HepG2 (cell line): Measurements from ENCODE around the gene GCLM. TPM values are rescaled to one million over a fixed set of nuclear protein-coding genes. Genes with fewer than 3 reads are reported as not detected.

Experiments
- ATAC-seq: fragments of 200-7000 bp; cut with Tn5 transposase; 3 replicates; pipeline ENCODE4 v1.9.1; 2020; ENCODE audit warnings: mild to moderate bottlenecking, moderate library complexity
- BruUV-seq: library from RNA; stranded (reverse); fragments of 400-500 nt; replicated peaks from 2 replicates; lab custom pipeline; 2021; lab: Mats Ljungman, UMichigan
- CTCF ChIA-PET: fragments of 300-600 bp; formaldehyde crosslinking; extraction: SDS; loops from one replicate; lab custom pipeline; 2021; ENCODE audit warnings: low total read pairs, inconsistent platforms, low intra/inter-chr PET ratio; lab: Yijun Ruan, JAX
- POLR2A ChIA-PET: fragments of 350-600 bp; sonication (Branson Sonifier 250); formaldehyde crosslinking; loops from one replicate; lab custom pipeline; 2020; ENCODE audit warnings: antibody characterized with exemption, inconsistent platforms; lab: Yijun Ruan, JAX
- DNase-seq: peaks from one replicate; pipeline ENCODE4 v3.0.0-alpha.2; 2015; ENCODE audit warnings: low spot score
- FAIRE-seq: peaks from 3 replicates; lab custom pipeline; 2011; peaks lifted over from hg19 to GRCh38; lab: Jason Lieb, UNC
- H2AFZ ChIP-seq: one replicate; pipeline ENCODE4 v1.6.1; 2011; ENCODE audit warnings: low read length, inconsistent platforms
- H3K27ac ChIP-seq: fragments of 300-600 bp; 3 replicates; pipeline ENCODE4 v1.8.0; 2011; ENCODE audit warnings: mixed run types, mild to moderate bottlenecking, mixed read lengths, low read length, inconsistent platforms; ENCODE audit not compliant: insufficient read depth; ENCODE audit errors: extremely low read length
- H3K27me3 ChIP-seq, 2 experiments: fragments of 200-600 bp in 1 of 2; 2 replicates in 1 of 2; 3 replicates in 1 of 2; pipeline versions ENCODE4 v1.6.0 to v1.8.0; 2011; ENCODE audit warnings: low read length in 2 of 2, mild to moderate bottlenecking in 2 of 2, moderate library complexity in 2 of 2, inconsistent platforms in 1 of 2; ENCODE audit not compliant: insufficient read depth in 2 of 2, control insufficient read depth in 1 of 2
- H3K36me3 ChIP-seq, 2 experiments: fragments of 200-600 bp in 1 of 2; replicated peaks in 1 of 2; 2 replicates in 1 of 2; 3 replicates in 1 of 2; pipeline versions ENCODE4 v1.5.1 to v1.8.0; 2011; ENCODE audit warnings: low read length in 2 of 2, inconsistent platforms in 1 of 2; ENCODE audit not compliant: insufficient read depth in 2 of 2, control insufficient read depth in 1 of 2
- H3K4me1 ChIP-seq: 2 replicates; pipeline ENCODE4 v1.5.1; 2012; ENCODE audit warnings: low read length, inconsistent platforms; ENCODE audit not compliant: insufficient read depth
- H3K4me2 ChIP-seq: 2 replicates; pipeline ENCODE4 v1.6.0; 2011; ENCODE audit warnings: low read depth, low read length, inconsistent platforms
- H3K4me3 ChIP-seq, 3 experiments: fragments of 200-600 bp in 1 of 3; sonication (generic), shearing (Covaris generic) in 1 of 3; replicated peaks in 1 of 3; 2 replicates each; pipeline ENCODE4 v1.5.1; 2011 to 2016; ENCODE audit warnings: low read length in 3 of 3, inconsistent platforms in 2 of 3, low read depth in 2 of 3, mild to moderate bottlenecking in 2 of 3, control low read depth in 1 of 3, mixed read lengths in 1 of 3; ENCODE audit not compliant: insufficient read depth in 1 of 3
- H3K79me2 ChIP-seq: one replicate; pipeline ENCODE4 v1.6.1; 2011; ENCODE audit warnings: low read length, inconsistent platforms; ENCODE audit not compliant: insufficient read depth
- H3K9ac ChIP-seq: 2 replicates; pipeline ENCODE4 v1.6.0; 2011; ENCODE audit warnings: mild to moderate bottlenecking, low read depth, low read length, inconsistent platforms; ENCODE audit not compliant: insufficient read depth
- H3K9me3 ChIP-seq: 2 replicates; pipeline ENCODE4 v1.5.1; 2012; ENCODE audit warnings: mild to moderate bottlenecking, low read length
- H4K20me1 ChIP-seq: 2 replicates; pipeline ENCODE4 v1.6.0; 2011; ENCODE audit warnings: inconsistent platforms, mild to moderate bottlenecking, low read length, moderate library complexity; ENCODE audit not compliant: insufficient read depth
- GPN1 ChIP-seq: sonication (generic); formaldehyde crosslinking; IDR thresholded peaks from 2 replicates; pipeline ENCODE4 v1.5.1; 2020; ENCODE audit warnings: missing genetic modification reagents, borderline replicate concordance
- JARID2 ChIP-seq: sonication (generic); formaldehyde crosslinking; IDR thresholded peaks from 2 replicates; pipeline ENCODE4 v1.8.1; 2023; ENCODE audit warnings: missing genetic modification reagents, inconsistent platforms; ENCODE audit not compliant: insufficient replicate concordance
- KAT8 ChIP-seq: IDR thresholded peaks from 2 replicates; pipeline ENCODE4 v1.6.1; 2016; ENCODE audit warnings: missing genetic modification reagents, missing compliant biosample characterization
- RAD21 ChIP-seq: fragments of 450-650 bp; formaldehyde crosslinking; IDR thresholded peaks from 2 replicates; pipeline ENCODE4 v1.5.0; 2020; ENCODE audit warnings: mild to moderate bottlenecking
- RARG ChIP-seq: sonication (generic); formaldehyde crosslinking; IDR thresholded peaks from 2 replicates; pipeline ENCODE4 v1.4.0; 2020; ENCODE audit warnings: low read depth, mild to moderate bottlenecking, missing genetic modification reagents
- RFX5 ChIP-seq: IDR thresholded peaks from 2 replicates; pipeline ENCODE4 v1.6.1; 2011; ENCODE audit warnings: low read depth, low read length, improper control_type of control experiment
- SMC3 ChIP-seq: IDR thresholded peaks from 2 replicates; pipeline ENCODE4 v1.6.1; 2011; ENCODE audit warnings: low read length, improper control_type of control experiment
- SOX6 ChIP-seq, 2 experiments: fragments of 450-650 bp in 1 of 2; sonication (generic) in 1 of 2; formaldehyde crosslinking in 1 of 2; IDR thresholded peaks; 2 replicates each; pipeline versions ENCODE4 v1.4.0 to v1.6.1; 2017 to 2020; ENCODE audit warnings: antibody characterized with exemption in 1 of 2, mild to moderate bottlenecking in 1 of 2, missing genetic modification reagents in 1 of 2
- STAG1 ChIP-seq: sonication (generic); formaldehyde crosslinking; IDR thresholded peaks from 2 replicates; pipeline ENCODE4 v1.4.0; 2020; ENCODE audit warnings: missing genetic modification reagents
- TBX3 ChIP-seq: fragments of 450-650 bp; IDR thresholded peaks from 2 replicates; pipeline ENCODE4 v1.6.1; 2017; ENCODE audit warnings: antibody characterized with exemption, mild to moderate bottlenecking, inconsistent platforms, borderline replicate concordance
- ZKSCAN1 ChIP-seq: fragments of 150-350 bp; IDR thresholded peaks from 2 replicates; pipeline ENCODE4 v1.6.1; 2014; ENCODE audit warnings: low read length
- ZNF10 ChIP-seq: sonication (generic); formaldehyde crosslinking; IDR thresholded peaks from 2 replicates; pipeline ENCODE4 v1.4.0; 2020; ENCODE audit warnings: mild to moderate bottlenecking, low read depth, missing genetic modification reagents, borderline replicate concordance
- ZNF260 ChIP-seq: sonication (generic); formaldehyde crosslinking; IDR thresholded peaks from 2 replicates; pipeline ENCODE4 v1.4.0; 2020; ENCODE audit warnings: missing genetic modification reagents, low read depth, mild to moderate bottlenecking, borderline replicate concordance
- ZNF512B ChIP-seq: sonication (generic); formaldehyde crosslinking; IDR thresholded peaks from 2 replicates; pipeline ENCODE4 v1.5.1; 2020; ENCODE audit warnings: missing genetic modification reagents, mild to moderate bottlenecking, borderline replicate concordance
- ZNF83 ChIP-seq: sonication (generic); formaldehyde crosslinking; IDR thresholded peaks from 2 replicates; pipeline ENCODE4 v1.4.0; 2020; ENCODE audit warnings: missing genetic modification reagents, mild to moderate bottlenecking, borderline replicate concordance
- whole genome bisulfite sequencing: methylation state at CpG from one replicate; pipeline ENCODE4 v1.1.6; 2017; ENCODE audit warnings: low lambda C conversion rate; 5-methylcytosine and 5-hydroxymethylcytosine counted together
- in situ Hi-C: cut with HindIII; loops from 2 replicates; pipeline ENCODE4 v1.10.0; 2017; ENCODE audit warnings: low pct_unique_long_range_greater_than_20kb; ENCODE audit not compliant: extremely low pct_ligation_motif_present
- intact Hi-C: fragments of 100-400 bp; cut with micrococcal nuclease; formaldehyde crosslinking; loops from one replicate; pipeline ENCODE4 v1.10.0; 2022; ENCODE audit not compliant: unreplicated experiment
- polyA plus RNA-seq, 8 experiments: library from polyadenylated mRNA; depleted of rRNA in 3 of 8; stranded (reverse) in 7 of 8; unstranded in 1 of 8; fragments of >200 nt; fragmentation: Illumina TruSeq in 4 of 8; extraction: Trizol in 4 of 8; gene quantifications; 2 replicates each; pipeline versions ENCODE4 v1.2.1 to v1.2.3, GENCODE V29; 2011 to 2016; ENCODE audit warnings: low read depth in 4 of 8, missing spikeins in 1 of 8, mixed read lengths in 1 of 8; ENCODE audit not compliant: insufficient read depth in 1 of 8
- total RNA-seq, 5 experiments: library from RNA; depleted of rRNA; stranded (reverse); fragments of >200 nt; fragmentation: Illumina TruSeq; extraction: Trizol; gene quantifications; 2 replicates each; pipeline ENCODE4 v1.2.3, GENCODE V29; 2016; ENCODE audit warnings: low read depth in 1 of 5

GCLM gene
- total and polyA plus RNA-seq, 2 of the 13 experiments (the other 11 are each of a cell fraction or from before 2014, with no cell fraction given), result 8.7 to 29.9 TPM

GRCh38 chr1:93876244-93876643 lies 33.0 kb downstream of the GCLM start:
- DNase-seq, result no peak
- Histone ChIP-seq H3K36me3 (peaks cover 16 to 59% of the 10 kb centered on the region in 2 experiments), H3K27me3 (no peaks in the 10 kb centered on the region; a peak in 1 of 5 replicates), H3K9me3 (no peaks in the 10 kb centered on the region), H3K79me2 (peaks cover 31% of the 10 kb centered on the region), H3K27ac (no peak overlapping the region), H3K4me3 (peak overlapping the region in 1 of 3 experiments; percentile 24; a peak in 1 of 6 replicates), H2AFZ (no peak overlapping the region), H3K4me2 (peak overlapping the region; percentile 57), H3K4me1 (peaks cover 31% of the 10 kb centered on the region), H4K20me1 (peaks cover 3% of the 10 kb centered on the region; the same call in 1 of the 2 replicates), H3K9ac (peak overlapping the region; percentile 31; the same call in 1 of the 2 replicates)
- TF ChIP-seq JARID2 (CRISPR knock-in tag) (no peak), GPN1 (no peak)
- in situ Hi-C loops, result no loop called here
- CTCF ChIA-PET, result no interaction called here
- WGBS, result 85% methylated on average over 1 of the region's 1 CpG
- intact Hi-C loops, result no loop called here
- POLR2A ChIA-PET, result no interaction called here
- no TSS peak for BruUV-seq
- no peak for FAIRE-seq
- no peak for ATAC-seq

DNA sequence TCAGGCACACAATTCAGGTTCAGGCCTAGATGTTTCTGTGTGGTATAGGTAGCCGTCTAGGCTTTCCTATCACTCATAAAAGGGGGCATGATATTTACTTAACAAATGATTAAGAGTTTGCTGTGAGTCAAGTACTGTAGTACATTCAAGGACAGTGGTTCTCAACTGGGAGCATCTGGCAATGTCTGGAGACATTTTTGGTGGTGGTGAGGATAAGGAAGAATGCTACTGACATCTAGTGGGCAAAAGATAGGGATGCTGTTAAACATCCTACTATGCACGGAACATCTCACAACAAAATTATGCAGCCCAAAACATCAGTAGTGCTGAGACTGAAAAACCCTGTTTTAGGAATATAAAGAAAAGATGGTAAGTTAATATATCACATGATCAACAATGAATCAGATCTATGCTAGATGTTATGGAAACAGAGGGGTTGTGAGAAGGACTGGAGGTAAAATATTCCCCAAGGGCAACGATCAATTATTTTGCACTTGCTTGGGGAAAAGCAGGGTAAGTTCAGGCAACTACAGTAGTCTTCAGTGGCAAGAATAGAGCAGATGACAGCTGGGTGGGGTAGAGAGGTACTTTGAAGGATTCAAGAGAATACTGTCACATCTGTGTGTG lies 35.1 kb downstream of the GCLM start:
- no TSS peak for BruUV-seq
- in situ Hi-C loops (no loop called here), intact Hi-C loops (no loop called here)
- H3K79me2 ChIP-seq, result peaks cover 31% of the 10 kb centered on the region
- no peaks in the 10 kb centered on the region for H3K9me3 ChIP-seq
- POLR2A ChIA-PET, result no interaction called here
- peak; percentile 16 for DNase-seq
- WGBS, result 84% methylated on average over 3 of the region's 3 CpGs
- H4K20me1 ChIP-seq, result peaks cover 3% of the 10 kb centered on the region; the same call in 1 of the 2 replicates
- peak; percentile 50 for ATAC-seq
- no peak overlapping the region for H3K4me3 ChIP-seq
- H3K27me3 ChIP-seq, result no peaks in the 10 kb centered on the region; a peak in 1 of 5 replicates
- FAIRE-seq, result peak; percentile 83
- no peak overlapping the region for H2AFZ ChIP-seq
- H3K36me3 ChIP-seq, result peaks cover 18 to 77% of the 10 kb centered on the region in 2 experiments
- CTCF ChIA-PET, result interaction anchor here (1.0 kb wide), 1 partner anchor 569 kb away, joined by 3 read pairs; no protein-coding TSS in a partner anchor
- no peak overlapping the region for H3K4me2 ChIP-seq
- H3K27ac ChIP-seq, result no peak overlapping the region
- peaks cover 24% of the 10 kb centered on the region for H3K4me1 ChIP-seq
- H3K9ac ChIP-seq, result no peak overlapping the region
- TF ChIP-seq KAT8 (CRISPR knock-in tag), result no peak
- no peak for TF ChIP-seq RFX5
- TF ChIP-seq ZNF83, result no peak
- TF ChIP-seq SMC3, result peak; percentile 37; the same call in 1 of the 2 replicates
- TF ChIP-seq STAG1 (CRISPR knock-in tag), result peak; percentile 80
- no peak for TF ChIP-seq ZNF10 (CRISPR knock-in tag)
- TF ChIP-seq TBX3, result no peak
- peak; percentile 51 for TF ChIP-seq RAD21 (CRISPR knock-in tag)
- no peak for TF ChIP-seq ZNF260
- no peak for TF ChIP-seq SOX6 (IDR thresholded peaks at IDR 0.05)
- TF ChIP-seq SOX6 (CRISPR knock-in tag; IDR thresholded peaks at IDR 0.05), result no peak
- no peak for TF ChIP-seq RARG
- peak; percentile 91 for TF ChIP-seq ZKSCAN1
- no peak for TF ChIP-seq ZNF512B (CRISPR knock-in tag)
